Measurements from ENCODE around the gene PIK3R6.

Gene PIK3R6

GRCh38 chr17:8867361-8867981 lies at the start of gene PIK3R6:
Gene PIK3R6 (minus strand): TSS chr17:8867674. CDS start chr17:8849794, 17,880 bp downstream.
- DNase-seq (ENCODE audit: low read depth in 3 of 3): no peak

- no peak for DNase-seq (ENCODE audit: low read depth in 3 of 3)
Measured at GRCh38 chr17:8916466-8916865, 49.0 kb upstream of the PIK3R6 start.

- no peak for DNase-seq (ENCODE audit: low read depth in 3 of 3)
Measured at GRCh38 chr17:8914554-8914953, 47.1 kb upstream of the PIK3R6 start.

- no peak for DNase-seq (ENCODE audit: low read depth in 3 of 3)
Measured at GRCh38 chr17:8913879-8914278, 46.4 kb upstream of the PIK3R6 start.

GRCh38 chr17:8913091-8913490 lies 45.6 kb upstream of the PIK3R6 start:
- DNase-seq (ENCODE audit: low read depth in 3 of 3): no peak

- DNase-seq (ENCODE audit: low read depth in 3 of 3): no peak
Measured at GRCh38 chr17:8912084-8912981, 44.9 kb upstream of the PIK3R6 start.

- no peak for DNase-seq (ENCODE audit: low read depth in 3 of 3)
Measured at GRCh38 chr17:8910969-8911604, 43.6 kb upstream of the PIK3R6 start.

- no peak for DNase-seq (ENCODE audit: low read depth in 3 of 3)
Measured at GRCh38 chr17:8909586-8910270, 42.3 kb upstream of the PIK3R6 start.

- DNase-seq (ENCODE audit: low read depth in 3 of 3): no peak
Measured at GRCh38 chr17:8905331-8905730, 37.9 kb upstream of the PIK3R6 start.

- DNase-seq (ENCODE audit: low read depth in 3 of 3): no peak
Measured at GRCh38 chr17:8904686-8905085, 37.2 kb upstream of the PIK3R6 start.

GRCh38 chr17:8904201-8904600 lies 36.7 kb upstream of the PIK3R6 start:
- no peak for DNase-seq (ENCODE audit: low read depth in 3 of 3)

GRCh38 chr17:8900626-8901585 lies 33.4 kb upstream of the PIK3R6 start:
- no peak for DNase-seq (ENCODE audit: low read depth in 3 of 3)

- no peak for DNase-seq (ENCODE audit: low read depth in 3 of 3)
Measured at GRCh38 chr17:8900207-8900606, 32.7 kb upstream of the PIK3R6 start.

GRCh38 chr17:8898636-8899035 lies 31.2 kb upstream of the PIK3R6 start:
- no peak for DNase-seq (ENCODE audit: low read depth in 3 of 3)

- no peak for DNase-seq (ENCODE audit: low read depth in 3 of 3)
Measured at GRCh38 chr17:8898126-8898525, 30.7 kb upstream of the PIK3R6 start.

GRCh38 chr17:8896641-8897635 lies 29.5 kb upstream of the PIK3R6 start:
- DNase-seq (ENCODE audit: low read depth in 3 of 3): no peak

GRCh38 chr17:8896087-8896486 lies 28.6 kb upstream of the PIK3R6 start:
- no peak for DNase-seq (ENCODE audit: low read depth in 3 of 3)

- no peak for DNase-seq (ENCODE audit: low read depth in 3 of 3)
Measured at GRCh38 chr17:8894673-8895578, 27.5 kb upstream of the PIK3R6 start.

Data from stimulated activated CD4-positive, alpha-beta T cell treated with anti-CD3 and anti-CD28 coated beads, TNF-alpha, amount 100 ng/mL, for 4 hours (primary cell).